DOHH2 (cell line): ENCODE data around the gene UEVLD.

ENCODE experiments used
- H3F3A ChIP-seq: fragments of 200-600 bp; sonication (generic), shearing (Covaris generic); 2 replicates; pipeline ENCODE4 v1.6.0; 2016; ENCODE audit warnings: antibody characterized with exemption, mild to moderate bottlenecking; ENCODE audit not compliant: control insufficient read depth, insufficient read depth
- H3K27ac ChIP-seq: fragments of 200-600 bp; sonication (generic); 2 replicates; pipeline ENCODE4 v1.5.1; 2014; ENCODE audit warnings: low read depth, mild to moderate bottlenecking, low read length, moderate library complexity
- H3K27me3 ChIP-seq: fragments of 200-600 bp; sonication (generic); 2 replicates; pipeline ENCODE4 v1.6.1; 2014; ENCODE audit warnings: mild to moderate bottlenecking, low read length, mixed read lengths; ENCODE audit not compliant: control insufficient read depth
- H3K36me3 ChIP-seq: fragments of 200-600 bp; sonication (generic); 2 replicates; pipeline ENCODE4 v1.6.1; 2014; ENCODE audit warnings: mild to moderate bottlenecking, low read length, moderate library complexity, mixed read lengths; ENCODE audit not compliant: control insufficient read depth
- H3K4me1 ChIP-seq: fragments of 200-600 bp; sonication (generic); 2 replicates; pipeline ENCODE4 v1.6.1; 2014; ENCODE audit warnings: mild to moderate bottlenecking, low read length, mixed read lengths; ENCODE audit not compliant: control insufficient read depth
- H3K4me2 ChIP-seq: fragments of 200-600 bp; sonication (generic); 2 replicates; pipeline ENCODE4 v1.6.0; 2014; ENCODE audit warnings: mild to moderate bottlenecking, low read length, moderate library complexity
- H3K4me3 ChIP-seq: fragments of 200-600 bp; sonication (generic); 2 replicates; pipeline ENCODE4 v1.5.1; 2014; ENCODE audit warnings: mild to moderate bottlenecking, low read length, mixed read lengths
- H3K79me2 ChIP-seq: fragments of 200-600 bp; sonication (generic); 2 replicates; pipeline ENCODE4 v1.6.1; 2014; ENCODE audit warnings: mild to moderate bottlenecking, low read length, mixed read lengths; ENCODE audit not compliant: control insufficient read depth
- H3K9me2 ChIP-seq: fragments of 200-600 bp; sonication (generic); replicated peaks from 2 replicates; pipeline ENCODE4 v1.6.1; 2014; ENCODE audit warnings: mild to moderate bottlenecking, low read length, mixed read lengths; ENCODE audit not compliant: control insufficient read depth
- H3K9me3 ChIP-seq: fragments of 200-600 bp; sonication (generic); 2 replicates; pipeline ENCODE4 v1.6.1; 2014; ENCODE audit warnings: antibody characterized with exemption, low read length, mixed read lengths; ENCODE audit not compliant: control insufficient read depth, insufficient read depth
- H4K20me1 ChIP-seq: fragments of 200-600 bp; sonication (generic); 2 replicates; pipeline ENCODE4 v1.6.0; 2014; ENCODE audit warnings: low read depth, mild to moderate bottlenecking, antibody characterized with exemption, low read length, moderate library complexity; ENCODE audit not compliant: control insufficient read depth, insufficient read depth
- EZH2phosphoT487 ChIP-seq: fragments of 200-600 bp; sonication (generic); IDR thresholded peaks from 2 replicates; pipeline ENCODE4 v1.6.1; 2017; ENCODE audit warnings: borderline replicate concordance, mild to moderate bottlenecking, antibody characterized with exemption, low read length, moderate library complexity, mixed read lengths
- TF ChIP-seq, protein P1 (sequence below): fragments of 200-600 bp; sonication (generic); IDR thresholded peaks from one replicate; pipeline ENCODE4 v1.5.1; 2014; ENCODE audit warnings: antibody characterized with exemption, mild to moderate bottlenecking, low read depth, low read length; ENCODE audit not compliant: poor library complexity, severe bottlenecking

UEVLD gene

GRCh38 chr11:18608376-18608775 lies 19.8 kb upstream of the UEVLD start:
- Histone ChIP-seq H3K4me2 (no peak overlapping the region), H3K4me3 (no peak overlapping the region), H3K9me3 (no peaks in the 10 kb centered on the region), H3F3A (peaks cover 9% of the 10 kb centered on the region; the same call in 1 of the 2 replicates), H3K79me2 (no peaks in the 10 kb centered on the region), H3K36me3 (peaks cover 39% of the 10 kb centered on the region), H4K20me1 (no peaks in the 10 kb centered on the region), H3K27ac (no peak overlapping the region), H3K4me1 (peaks cover 5% of the 10 kb centered on the region), H3K9me2 (no peaks in the 10 kb centered on the region), H3K27me3 (no peaks in the 10 kb centered on the region)
- TF ChIP-seq EZH2phosphoT487: no peak
- TF ChIP-seq, protein P1, sequence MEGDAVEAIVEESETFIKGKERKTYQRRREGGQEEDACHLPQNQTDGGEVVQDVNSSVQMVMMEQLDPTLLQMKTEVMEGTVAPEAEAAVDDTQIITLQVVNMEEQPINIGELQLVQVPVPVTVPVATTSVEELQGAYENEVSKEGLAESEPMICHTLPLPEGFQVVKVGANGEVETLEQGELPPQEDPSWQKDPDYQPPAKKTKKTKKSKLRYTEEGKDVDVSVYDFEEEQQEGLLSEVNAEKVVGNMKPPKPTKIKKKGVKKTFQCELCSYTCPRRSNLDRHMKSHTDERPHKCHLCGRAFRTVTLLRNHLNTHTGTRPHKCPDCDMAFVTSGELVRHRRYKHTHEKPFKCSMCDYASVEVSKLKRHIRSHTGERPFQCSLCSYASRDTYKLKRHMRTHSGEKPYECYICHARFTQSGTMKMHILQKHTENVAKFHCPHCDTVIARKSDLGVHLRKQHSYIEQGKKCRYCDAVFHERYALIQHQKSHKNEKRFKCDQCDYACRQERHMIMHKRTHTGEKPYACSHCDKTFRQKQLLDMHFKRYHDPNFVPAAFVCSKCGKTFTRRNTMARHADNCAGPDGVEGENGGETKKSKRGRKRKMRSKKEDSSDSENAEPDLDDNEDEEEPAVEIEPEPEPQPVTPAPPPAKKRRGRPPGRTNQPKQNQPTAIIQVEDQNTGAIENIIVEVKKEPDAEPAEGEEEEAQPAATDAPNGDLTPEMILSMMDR: no peak

GRCh38 chr11:18600915-18601569 lies 12.5 kb upstream of the UEVLD start:
- H3K36me3 ChIP-seq: peaks cover 4% of the 10 kb centered on the region; the same call in 1 of the 2 replicates
- H3K4me2 ChIP-seq: no peak overlapping the region
- no peak overlapping the region for H3K27ac ChIP-seq
- no peaks in the 10 kb centered on the region for H3K9me2 ChIP-seq
- no peaks in the 10 kb centered on the region for H4K20me1 ChIP-seq
- H3K4me3 ChIP-seq: no peak overlapping the region
- no peaks in the 10 kb centered on the region for H3K79me2 ChIP-seq
- H3K9me3 ChIP-seq: no peaks in the 10 kb centered on the region
- H3F3A ChIP-seq: no peaks in the 10 kb centered on the region
- TF ChIP-seq, protein P1: no peak
- no peak for TF ChIP-seq EZH2phosphoT487
- no peaks in the 10 kb centered on the region for H3K27me3 ChIP-seq
- H3K4me1 ChIP-seq: no peaks in the 10 kb centered on the region

GRCh38 chr11:18599739-18600230 lies 11.3 kb upstream of the UEVLD start, which contains the start of gene MISFA:
Gene MISFA (plus strand): TSS chr11:18599789. CDS start chr11:18599929, 140 bp downstream.
- TF ChIP-seq, protein P1: no peak
- TF ChIP-seq EZH2phosphoT487: no peak
- Histone ChIP-seq H3K4me1 (no peaks in the 10 kb centered on the region), H3K36me3 (peaks cover 9% of the 10 kb centered on the region; the same call in 1 of the 2 replicates), H3K4me3 (no peak within 1 kb of the TSS), H3K27ac (no peak within 1 kb of the TSS), H4K20me1 (no peaks in the 10 kb centered on the region), H3F3A (no peaks in the 10 kb centered on the region), H3K79me2 (no peaks in the 10 kb centered on the region), H3K27me3 (no peaks in the 10 kb centered on the region), H3K9me3 (no peaks in the 10 kb centered on the region), H3K9me2 (no peaks in the 10 kb centered on the region), H3K4me2 (no peak within 1 kb of the TSS)
